Activated CD4-positive, alpha-beta T cell treated with anti-CD3 and anti-CD28 coated beads for 48 hours (primary cell): Measurements from ENCODE around the gene HS2ST1.
"Not testable (repeated sequence)": the region's sequence is repeated elsewhere in the genome, so short reads cannot be mapped to it uniquely, and the experiment has no call there.

Experiments used
- DNase-seq: peaks from one replicate; pipeline ENCODE4 v3.0.0-alpha.2; 2020

The HS2ST1 gene

GRCh38 chr1:86914601-86914997 lies at the start of gene HS2ST1:
HS2ST1 (plus strand) TSS chr1:86914635.
- DNase-seq: no peak

DNA sequence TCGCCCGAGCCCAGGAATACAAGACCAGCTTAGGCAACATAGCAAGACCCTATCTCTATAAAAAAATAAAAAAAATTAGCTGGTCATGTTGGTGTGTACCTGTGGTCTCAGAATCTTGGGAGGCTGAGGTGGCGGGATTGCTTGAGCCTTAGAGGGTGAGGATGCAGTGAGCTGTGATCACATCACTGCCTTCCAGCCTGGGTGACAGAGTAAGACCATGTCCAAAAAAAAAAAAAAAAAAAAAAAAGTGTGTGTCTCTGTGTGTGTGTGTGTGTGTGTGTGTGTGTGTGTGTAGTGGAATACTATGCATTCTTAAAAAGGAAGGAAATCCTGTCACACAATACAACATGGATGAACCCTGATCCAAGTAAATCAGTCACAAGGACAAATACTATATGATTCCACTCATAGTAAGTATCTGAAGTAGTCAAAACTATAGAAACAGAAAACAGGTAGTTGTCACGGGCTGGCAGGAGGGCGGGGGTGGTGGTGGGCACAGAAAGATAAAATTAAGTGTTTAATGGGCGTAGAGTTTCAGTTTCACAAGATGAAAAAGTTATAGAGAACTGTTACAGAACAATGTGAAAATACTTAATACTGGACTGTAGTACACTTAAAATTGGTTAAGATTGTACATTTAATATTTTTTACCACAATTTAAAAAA lies 48.3 kb upstream of the HS2ST1 start:
- DNase-seq: no peak

DNA sequence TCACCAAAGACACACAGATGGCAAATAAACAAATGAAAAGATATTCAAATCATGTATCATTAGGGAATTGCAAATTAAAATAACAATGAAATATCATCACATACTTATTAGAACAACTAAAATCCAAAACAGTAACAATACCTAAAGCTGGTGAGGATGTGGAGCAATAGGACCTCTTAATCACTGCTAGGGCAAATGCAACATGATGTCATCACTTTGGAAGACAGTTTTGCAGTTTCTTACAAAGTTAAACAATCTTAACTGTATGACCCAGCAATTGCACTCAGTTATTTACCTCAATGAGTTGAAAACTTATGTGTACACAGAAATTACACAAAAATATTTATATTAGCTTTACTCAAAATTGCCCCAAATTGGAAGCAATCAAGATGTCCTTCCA lies 47.8 kb upstream of the HS2ST1 start:
- DNase-seq: no peak

DNA sequence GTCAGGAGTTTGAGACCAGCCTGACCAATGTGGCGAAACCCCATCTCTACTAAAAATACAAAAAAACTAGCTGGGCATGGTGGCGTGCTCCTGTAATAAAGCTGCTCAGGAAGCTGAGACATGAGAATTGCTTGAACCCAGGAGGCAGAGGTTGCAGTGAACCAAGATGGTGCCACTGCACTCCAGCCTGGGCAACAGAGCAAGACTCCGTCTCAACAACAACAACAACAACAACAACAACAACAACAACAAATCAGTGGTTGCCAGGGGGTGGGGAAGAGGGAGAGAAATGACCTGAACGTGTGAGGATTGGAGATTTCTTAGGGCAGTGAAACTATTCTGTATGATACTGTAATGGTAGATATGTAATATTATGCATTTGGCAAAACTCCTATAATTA lies 47.2 kb upstream of the HS2ST1 start:
- not testable (repeated sequence) for DNase-seq

DNA sequence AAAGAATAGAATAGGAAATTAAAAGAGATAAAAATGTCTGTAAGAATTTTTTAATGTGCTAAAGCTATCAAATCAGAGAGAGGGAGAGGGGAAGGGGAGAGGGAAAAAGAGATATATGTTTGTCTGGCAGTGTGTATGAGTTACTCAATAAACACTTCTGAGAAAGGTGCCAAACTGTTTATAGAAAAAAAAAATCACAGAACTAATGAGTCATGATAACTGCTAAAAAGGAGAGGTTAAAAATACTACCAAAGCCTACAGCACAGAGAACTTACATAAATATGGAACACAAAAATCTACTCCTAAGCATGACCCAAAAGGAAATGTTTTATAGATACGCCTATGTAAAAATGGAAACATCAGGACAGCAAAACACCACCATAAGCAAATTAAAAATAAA lies 46.0 kb upstream of the HS2ST1 start:
- DNase-seq: no peak

DNA sequence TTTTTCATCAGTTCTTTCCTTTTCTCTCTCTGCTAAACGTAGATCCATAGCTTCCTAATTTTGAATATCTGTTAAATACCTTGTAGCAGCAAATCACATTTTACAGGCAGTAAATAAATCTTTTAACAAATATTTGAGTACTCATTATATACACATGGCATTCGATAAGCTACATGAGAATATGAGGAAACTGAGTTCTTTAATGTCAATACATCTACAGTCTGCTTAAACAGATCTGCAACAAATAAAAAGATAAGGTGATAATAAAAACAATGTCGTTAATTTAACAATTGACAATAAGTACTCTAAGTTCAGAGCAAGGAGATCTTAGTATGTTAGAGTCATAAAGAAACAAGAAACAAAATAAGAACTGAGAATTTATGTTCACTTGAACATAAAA lies 43.4 kb upstream of the HS2ST1 start:
- DNase-seq: no peak

DNA sequence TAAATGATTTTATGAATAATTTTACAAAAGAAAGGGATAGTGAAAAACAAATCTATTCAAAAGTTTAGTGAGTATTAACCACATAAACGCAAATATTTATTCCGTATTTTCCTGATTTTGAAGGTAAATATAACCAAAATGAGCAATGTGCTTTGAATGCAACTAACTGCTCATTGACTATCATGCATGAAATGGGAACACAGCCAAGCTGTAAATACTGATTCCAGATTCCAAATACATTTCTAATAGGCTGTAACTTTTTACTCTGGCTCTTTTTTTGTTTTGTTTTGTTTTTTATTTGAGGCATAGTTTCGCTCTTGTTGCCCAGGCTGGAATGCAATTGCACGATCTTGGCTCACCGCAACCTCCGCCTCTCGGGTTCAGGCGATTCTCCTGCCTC lies 42.3 kb upstream of the HS2ST1 start:
- DNase-seq: no peak

DNA sequence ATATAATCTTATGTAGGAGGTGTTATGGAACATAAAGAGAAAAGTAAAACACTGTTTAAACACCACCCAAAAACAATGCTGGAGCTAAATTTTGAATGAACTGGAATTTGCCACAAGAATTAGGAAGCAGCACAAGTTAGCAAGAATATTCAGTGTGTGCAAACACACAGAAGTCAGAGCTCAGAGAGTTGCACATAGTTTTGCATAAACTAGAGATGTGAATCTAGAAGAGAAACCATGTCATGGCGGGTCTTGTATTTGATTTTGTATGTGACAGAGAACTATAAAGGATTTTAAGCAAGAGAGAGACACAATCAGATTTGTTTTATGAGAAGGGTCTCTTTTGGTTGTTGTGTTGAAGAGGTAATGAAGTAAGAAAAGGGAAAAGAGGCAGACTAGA lies 38.7 kb upstream of the HS2ST1 start:
- no peak for DNase-seq

DNA sequence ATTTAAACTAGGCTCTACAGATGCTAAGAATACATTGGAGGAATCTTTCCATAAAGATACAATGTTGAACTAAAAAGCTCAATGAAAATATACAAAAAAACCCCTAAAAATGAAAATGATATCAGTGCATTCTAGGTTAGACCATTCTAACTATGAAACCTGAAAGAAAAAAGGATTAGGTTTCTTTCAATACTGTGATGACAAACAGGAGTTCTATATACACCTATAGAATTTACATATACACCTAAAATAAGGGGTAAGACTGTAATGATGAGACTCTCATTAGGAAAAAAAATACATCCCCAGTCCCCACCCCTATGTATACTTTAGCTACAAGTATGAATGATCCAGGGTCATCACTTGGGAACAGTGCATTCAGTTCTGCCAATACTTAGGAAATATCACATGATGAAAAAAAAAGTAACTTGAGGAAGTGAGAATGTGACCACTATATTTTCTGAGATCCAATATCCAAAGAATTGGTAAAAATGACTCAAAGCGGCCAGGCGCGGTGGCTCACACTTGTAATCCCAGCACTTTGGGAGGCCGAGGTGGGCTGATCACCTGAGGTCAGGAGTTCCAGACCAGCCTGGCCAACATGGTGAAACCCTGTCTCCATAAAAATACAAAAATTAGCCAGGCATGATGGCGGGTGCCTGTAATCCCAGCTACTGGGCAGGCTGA lies 26.8 kb upstream of the HS2ST1 start:
- DNase-seq: no peak

- no peak for DNase-seq
These were observed 26.1 kb upstream of the HS2ST1 start for GRCh38 chr1:86888327-86888726.

DNA sequence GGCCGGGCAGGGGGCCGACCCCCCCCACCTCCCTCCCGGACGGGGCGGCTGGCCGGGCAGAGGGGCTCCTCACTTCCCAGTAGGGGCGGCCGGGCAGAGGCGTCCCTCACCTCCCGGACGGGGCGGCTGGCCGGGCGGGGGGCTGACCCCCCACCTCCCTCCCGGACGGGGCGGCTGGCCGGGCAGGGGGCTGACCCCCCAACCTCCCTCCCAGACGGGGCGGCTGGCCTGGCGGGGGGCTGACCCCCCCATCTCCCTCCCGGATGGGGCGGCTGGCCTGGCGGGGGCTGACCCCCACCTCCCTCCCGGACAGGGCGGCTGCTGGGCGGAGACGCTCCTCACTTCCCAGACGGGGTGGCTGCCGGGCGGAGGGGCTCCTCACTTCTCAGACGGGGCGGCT lies 15.0 kb upstream of the HS2ST1 start:
- not testable (repeated sequence) for DNase-seq

DNA sequence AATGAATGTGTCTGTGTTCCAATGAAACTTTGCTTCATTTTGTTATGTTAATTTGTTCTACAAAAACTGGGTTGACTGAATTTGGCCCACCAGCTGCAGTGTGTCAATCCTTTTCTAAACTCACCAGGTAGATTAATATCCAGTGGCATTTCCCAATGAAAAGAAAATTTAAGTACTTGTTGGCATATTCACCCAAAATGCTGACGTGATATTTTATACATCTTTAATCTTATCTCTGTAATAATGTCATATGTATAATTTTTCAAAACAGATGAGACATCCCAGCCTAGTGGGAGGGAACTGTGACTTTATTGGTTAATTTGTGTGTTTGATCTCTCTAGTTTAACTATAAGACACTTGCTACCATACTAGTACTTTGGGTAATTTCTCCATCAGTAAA lies 8.6 kb upstream of the HS2ST1 start:
- no peak for DNase-seq

- DNase-seq: no peak
These were observed 8.0 kb upstream of the HS2ST1 start for GRCh38 chr1:86906419-86906818.

DNA sequence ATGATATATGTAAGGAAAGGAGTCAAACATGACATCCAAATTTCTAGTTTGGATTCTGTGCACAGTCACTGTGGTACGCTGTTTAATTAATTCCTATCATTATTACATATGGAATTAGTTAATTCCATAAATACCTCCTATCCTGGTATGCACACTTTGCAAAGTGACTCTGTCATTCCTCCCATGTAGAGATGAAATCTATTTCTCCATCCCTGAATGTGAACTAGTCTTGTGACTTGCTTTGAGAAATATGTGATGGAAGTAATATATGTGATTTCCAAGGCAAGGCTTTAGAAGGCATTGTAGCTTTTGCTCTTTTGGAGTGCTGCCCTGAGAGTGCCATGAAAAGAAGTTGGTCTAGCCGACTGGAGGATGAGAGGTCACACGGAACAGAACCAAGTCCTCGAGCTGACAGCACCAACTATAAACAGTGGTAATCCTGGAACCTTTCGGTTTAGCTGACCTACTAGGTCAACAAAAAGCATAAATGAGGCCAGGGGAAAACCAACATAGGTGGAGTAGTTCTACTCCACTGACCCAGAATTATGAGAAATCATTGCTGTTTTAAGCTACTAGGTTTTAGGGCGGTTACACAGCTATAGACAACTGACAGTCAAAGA lies 2.0 kb upstream of the HS2ST1 start:
- DNase-seq: no peak

DNA sequence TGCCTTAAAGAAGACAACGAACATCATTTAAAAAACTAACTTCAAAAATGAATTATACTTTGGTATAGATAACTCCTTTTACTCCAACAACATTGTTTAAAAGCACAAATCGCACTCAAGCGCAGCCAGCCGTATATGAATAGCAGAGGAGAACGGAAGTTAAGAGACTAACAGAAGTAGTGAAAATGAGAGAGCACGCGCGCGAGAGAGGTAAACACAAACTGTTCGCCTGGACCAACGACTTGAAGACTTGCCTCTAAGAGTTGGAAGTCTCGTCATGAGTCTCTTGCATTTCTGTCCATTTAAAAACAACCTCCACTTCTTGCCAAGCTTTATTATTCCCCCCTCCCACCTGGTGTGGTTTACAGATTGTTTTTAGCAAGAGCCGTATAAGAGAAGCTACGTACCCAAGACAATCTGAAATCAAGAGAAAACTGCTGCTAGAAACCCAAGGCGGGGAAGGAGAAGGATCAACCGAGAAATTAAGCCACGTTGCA lies 988 bp upstream of the HS2ST1 start:
- peak; percentile 56 for DNase-seq

DNA sequence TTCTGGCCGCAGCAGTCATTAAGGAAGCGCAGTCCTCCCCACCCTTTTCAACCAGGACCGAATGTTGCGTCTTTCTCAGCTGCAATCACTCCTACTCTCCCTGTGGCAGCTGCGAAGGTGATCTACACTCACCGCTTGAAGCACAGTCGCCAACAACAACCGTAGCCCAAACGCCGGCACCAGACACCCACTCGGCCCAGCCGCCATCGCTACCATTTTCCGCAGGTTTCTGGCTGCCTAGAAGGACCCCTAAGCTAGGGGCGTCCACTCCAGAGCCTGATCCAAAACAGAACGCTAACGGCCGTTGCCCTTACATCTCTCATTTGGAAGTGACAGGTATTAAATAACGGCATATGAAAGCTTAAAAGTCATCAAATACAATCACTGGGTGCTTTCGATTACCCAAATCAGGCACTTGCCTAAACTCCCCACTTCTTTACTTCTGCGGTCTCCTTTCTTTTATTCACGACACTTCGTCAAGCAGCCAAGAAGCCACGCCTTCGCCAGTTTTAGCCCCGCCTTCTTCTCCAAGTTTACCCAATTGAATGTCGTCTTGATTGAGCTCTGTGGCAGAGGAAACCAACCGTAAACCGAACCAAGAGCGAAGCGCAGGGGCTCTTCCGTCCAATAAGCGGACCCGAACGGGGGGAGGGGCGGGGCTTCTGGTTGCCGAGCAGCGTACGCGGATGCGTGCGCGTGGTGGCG lies 387 bp upstream of the HS2ST1 start, which contains the start of gene SELENOF:
TSS of gene SELENOF (minus strand) at position 231 of the 705 bp plus-strand sequence. CDS start at position 216, 15 bp downstream.
- peak; percentile 99 for DNase-seq

DNA sequence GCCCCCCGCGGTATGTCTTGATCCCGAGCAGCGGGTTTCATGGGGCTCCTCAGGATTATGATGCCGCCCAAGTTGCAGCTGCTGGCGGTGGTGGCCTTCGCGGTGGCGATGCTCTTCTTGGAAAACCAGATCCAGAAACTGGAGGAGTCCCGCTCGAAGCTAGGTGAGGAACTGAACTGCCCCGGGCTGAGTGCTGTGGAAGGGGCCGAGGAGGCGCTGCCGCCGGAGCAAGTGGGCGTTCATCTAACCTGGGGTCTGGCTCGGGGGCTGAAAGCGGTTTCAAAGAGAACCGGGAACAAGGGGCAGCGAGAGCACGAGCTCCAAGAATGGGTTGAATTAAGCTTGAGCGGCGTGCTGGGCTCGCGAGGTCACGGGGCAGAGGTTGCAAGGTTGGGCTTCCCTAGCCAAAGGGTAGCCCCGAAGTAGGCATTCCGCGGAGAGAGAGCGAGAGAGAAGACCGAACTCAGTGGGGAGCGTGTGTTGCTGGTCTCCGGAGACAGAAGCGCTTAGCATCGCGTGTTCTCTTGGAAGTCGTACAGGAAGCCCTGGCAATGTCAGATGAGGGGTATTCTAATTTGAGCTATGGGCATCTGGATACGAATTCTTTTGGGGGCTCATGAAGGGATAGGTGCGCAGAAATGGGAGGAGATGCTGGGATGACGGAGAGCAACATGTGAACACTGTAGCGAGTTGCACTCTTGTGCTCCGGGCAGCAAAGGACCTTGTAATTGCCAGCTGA lies 732 bp downstream of the HS2ST1 start:
- peak; percentile 64 for DNase-seq

DNA sequence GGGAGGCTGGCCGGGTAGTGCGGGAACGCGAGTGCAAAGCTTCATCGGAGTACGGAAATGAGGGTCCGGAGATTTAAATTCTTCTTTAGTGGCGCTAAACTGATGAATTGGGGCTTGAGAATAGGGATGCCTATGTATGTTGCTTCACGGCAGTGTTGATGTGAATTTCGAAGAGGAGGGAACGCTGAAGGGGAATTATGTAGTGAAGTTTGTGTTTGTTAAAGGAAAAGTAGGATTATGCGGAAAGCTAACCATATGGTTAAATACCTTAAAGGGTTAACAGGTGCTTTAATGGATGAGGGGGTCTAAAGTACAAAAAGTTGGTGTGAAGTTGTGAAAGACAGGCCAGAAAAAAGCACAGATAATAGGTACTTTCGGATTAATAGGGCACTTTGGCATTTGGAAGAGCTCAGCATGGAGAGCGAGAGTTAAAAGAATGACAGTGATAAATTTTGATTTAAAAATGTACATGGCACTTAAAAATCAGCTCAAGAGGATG lies 1.4 kb downstream of the HS2ST1 start:
- no peak for DNase-seq

- no peak for DNase-seq
These were observed 2.3 kb downstream of the HS2ST1 start for GRCh38 chr1:86916752-86917151.

- no peak for DNase-seq
These were observed 8.0 kb downstream of the HS2ST1 start for GRCh38 chr1:86922445-86922844.

GRCh38 chr1:86924324-86924960 lies 10.0 kb downstream of the HS2ST1 start:
- DNase-seq: no peak

GRCh38 chr1:86925742-86926141 lies 11.3 kb downstream of the HS2ST1 start:
- no peak for DNase-seq
